Stimulated activated CD8-positive, alpha-beta memory T cell treated with anti-CD3 and anti-CD28 coated beads, Interleukin-15, amount 100 ng/mL, for 4 hours (primary cell): ENCODE measurements around the gene UNC79.
"Not testable (repeated sequence)": the region's sequence is repeated elsewhere in the genome, so short reads cannot be mapped to it uniquely, and the experiment has no call there.

ENCODE experiments used
- DNase-seq, 2 donors: peaks; one replicate each; pipeline ENCODE4 v3.0.0-alpha.2; 2020; ENCODE audit warnings: low read depth in 2 of 2

UNC79 gene

GRCh38 chr14:93430315-93431035, at the start of gene UNC79:
UNC79 (plus strand) TSS chr14:93430939; CDS start chr14:93431030, 91 bp downstream.
- no peak for DNase-seq

- no peak for DNase-seq
Measured at GRCh38 chr14:93381644-93382043, 49.1 kb upstream of the UNC79 start.

GRCh38 chr14:93384256-93384655, 46.5 kb upstream of the UNC79 start:
- not testable (repeated sequence) for DNase-seq

GRCh38 chr14:93395231-93395630, 35.5 kb upstream of the UNC79 start:
- no peak for DNase-seq

GRCh38 chr14:93396456-93396855, 34.3 kb upstream of the UNC79 start:
- DNase-seq = no peak

- DNase-seq = no peak
Measured at GRCh38 chr14:93398491-93398890, 32.2 kb upstream of the UNC79 start.

GRCh38 chr14:93402951-93403350, 27.8 kb upstream of the UNC79 start:
- DNase-seq = no peak

GRCh38 chr14:93410021-93410420, 20.7 kb upstream of the UNC79 start:
- DNase-seq = no peak

- no peak for DNase-seq
Measured at GRCh38 chr14:93410893-93411292, 19.8 kb upstream of the UNC79 start.

- not testable (repeated sequence) for DNase-seq
Measured at GRCh38 chr14:93425136-93425535, 5.6 kb upstream of the UNC79 start.

- DNase-seq = no peak
Measured at GRCh38 chr14:93426750-93427149, 4.0 kb upstream of the UNC79 start.

- no peak for DNase-seq
Measured at GRCh38 chr14:93431036-93431670, 414 bp downstream of the UNC79 start.

- DNase-seq = no peak
Measured at GRCh38 chr14:93454224-93454623, 23.5 kb downstream of the UNC79 start.

- DNase-seq = no peak
Measured at GRCh38 chr14:93456356-93456755, 25.6 kb downstream of the UNC79 start.

GRCh38 chr14:93458234-93458633, 27.5 kb downstream of the UNC79 start:
- DNase-seq = no peak

- no peak for DNase-seq
Measured at GRCh38 chr14:93462479-93462878, 31.7 kb downstream of the UNC79 start.

GRCh38 chr14:93464271-93464670, 33.5 kb downstream of the UNC79 start:
- DNase-seq = no peak

- no peak for DNase-seq
Measured at GRCh38 chr14:93475471-93475870, 44.7 kb downstream of the UNC79 start.

GRCh38 chr14:93476305-93476704, 45.6 kb downstream of the UNC79 start:
- DNase-seq = no peak

- not testable (repeated sequence) for DNase-seq
Measured at GRCh38 chr14:93479074-93479473, 48.3 kb downstream of the UNC79 start.

- no peak for DNase-seq
Measured at GRCh38 chr14:93480867-93481266, 50.1 kb downstream of the UNC79 start.

- DNase-seq = no peak
Measured at GRCh38 chr14:93481758-93482157, 51.0 kb downstream of the UNC79 start.

GRCh38 chr14:93490001-93490400, 59.3 kb downstream of the UNC79 start:
- DNase-seq = no peak
